Ovary (tissue), 9 donors: ENCODE results near the gene CENPX. TPM values are rescaled to one million over a fixed set of nuclear protein-coding genes. Genes with fewer than 3 reads are reported as not detected.

Experiments used
- DNase-seq, 5 donors: peaks; one replicate each; pipeline ENCODE4 v3.0.0-alpha.2; 2019 to 2020
- H3K27ac ChIP-seq, 2 donors: fragments of 200-600 bp; one replicate each; pipeline versions ENCODE4 v1.5.1 to v1.8.0; 2019 to 2022
- H3K27me3 ChIP-seq: fragments of 200-600 bp; one replicate; pipeline ENCODE4 v1.8.0; 2022
- H3K36me3 ChIP-seq: fragments of 200-600 bp; sonication (generic); one replicate; pipeline ENCODE4 v1.5.1; 2019
- H3K4me1 ChIP-seq: one replicate; pipeline ENCODE4 v1.8.1; 2013; ENCODE audit warnings: mild to moderate bottlenecking, moderate library complexity; ENCODE audit not compliant: insufficient read depth
- H3K4me3 ChIP-seq: fragments of 200-600 bp; sonication (generic); one replicate; pipeline ENCODE4 v1.5.1; 2017
- H3K9me3 ChIP-seq, 2 donors: fragments of 200-600 bp in 1 of 2; sonication (generic) in 1 of 2; one replicate each; pipeline versions ENCODE4 v1.5.1 to v1.8.1; 2013 to 2019; ENCODE audit warnings: mild to moderate bottlenecking in 1 of 2, moderate library complexity in 1 of 2
- CTCF ChIP-seq, 3 donors: fragments of 450-650 bp in 2 of 3; fragments of 200-600 bp in 1 of 3; IDR thresholded peaks; one replicate each; pipeline versions ENCODE4 v1.5.1 to v1.8.0; 2016 to 2022; ENCODE audit warnings: antibody characterized with exemption in 3 of 3, mild to moderate bottlenecking in 1 of 3
- EP300 ChIP-seq: sonication (generic); formaldehyde crosslinking; IDR thresholded peaks from one replicate; pipeline ENCODE4 v1.6.1; 2017; ENCODE audit warnings: antibody characterized with exemption
- POLR2A ChIP-seq: fragments of 450-650 bp; IDR thresholded peaks from one replicate; pipeline ENCODE4 v1.6.1; 2017; ENCODE audit warnings: antibody characterized with exemption, mild to moderate bottlenecking, moderate library complexity
- WGBS, 3 donors: extraction: QIAGEN DNeasy Blood & Tissue Kit in 1 of 3; methylation state at CpG; one replicate each; pipeline versions ENCODE4 v1.1.5 to v1.1.7; 2013 to 2017; 5-methylcytosine and 5-hydroxymethylcytosine counted together
- intact Hi-C, 4 donors: fragments of 100-400 bp; cut with DNase I; formaldehyde crosslinking; loops; one replicate each; pipeline versions ENCODE4 v1.11.0 to v1.15.1; 2022 to 2023
- polyA plus RNA-seq, 2 donors: library from polyadenylated mRNA; stranded (reverse); fragments of 200-250 nt in 1 of 2; fragments of 350-450 nt in 1 of 2; fragmentation: Illumina TruSeq in 1 of 2; extraction: RNeasy Lipid Tissue Mini Kit (QIAGEN cat#74804) in 1 of 2; gene quantifications; one replicate each; pipeline ENCODE4 v1.2.3, GENCODE V29; 2013 to 2014
- total RNA-seq, 7 donors: library from RNA; depleted of rRNA in 2 of 7; stranded (reverse); fragments of >200 nt in 2 of 7; fragmentation: NEBNext Ultra II Directional in 3 of 7; extraction: Animal tissue kit (Norgen Biotek cat#: 25700) in 3 of 7; gene quantifications; one replicate each; pipeline versions ENCODE4 v1.1.0 to v1.2.4, GENCODE V29; 2016 to 2023
- donor health status: DM: no; HTN: no; CAD: no; lungs with moderate emphysema.
- donor health status: DM: no; HTN: no; CAD: no.
- donor health status: Bipolar disorder and iron deficiency.
- donor health status: DM: yes; HTN: yes; CAD: no.
- donor health status: DM: no; HTN: no; CAD: no.
- donor health status: DM: yes; HTN: yes; CAD: no.

Gene CENPX
- total and polyA plus RNA-seq, 9 donors, result 3.3 to 68.8 (median 35.3) TPM

GRCh38 chr17:81980707-81981343, 41.9 kb downstream of the CENPX start:
- Histone ChIP-seq H3K27ac (no peak overlapping the region), H3K9me3 (no peaks in the 10 kb centered on the region), H3K27me3 (no peaks in the 10 kb centered on the region), H3K4me3 (no peak overlapping the region), H3K4me1 (peaks cover 6% of the 10 kb centered on the region), H3K36me3 (no peaks in the 10 kb centered on the region)
- intact Hi-C loops, result no loop called here
- TF ChIP-seq CTCF (IDR thresholded peaks at IDR 0.05) (no peak), EP300 (no peak), POLR2A (no peak)
- 90 to 91% (median 91%) methylated on average over 9 of the region's 9 CpGs for WGBS, 3 donors
- no peak for DNase-seq

- Histone ChIP-seq H3K27ac (no peak overlapping the region), H3K27me3 (no peaks in the 10 kb centered on the region), H3K4me3 (no peak overlapping the region), H3K4me1 (peaks cover 6% of the 10 kb centered on the region), H3K36me3 (no peaks in the 10 kb centered on the region), H3K9me3 (no peaks in the 10 kb centered on the region)
- intact Hi-C loops, result no loop called here
- TF ChIP-seq POLR2A (no peak), EP300 (no peak), CTCF (IDR thresholded peaks at IDR 0.05) (no peak)
- WGBS, 3 donors, result 87 to 89% (median 88%) methylated on average over 4 of the region's 4 CpGs
- no peak for DNase-seq
These were observed 42.6 kb downstream of the CENPX start for GRCh38 chr17:81980122-81980521.

GRCh38 chr17:81978524-81979298, 44.0 kb downstream of the CENPX start:
- no peak overlapping the region for H3K27ac ChIP-seq
- WGBS, 3 donors, result 79 to 90% (median 90%) methylated on average over 27 of the region's 27 CpGs
- no peaks in the 10 kb centered on the region for H3K27me3 ChIP-seq

More at GRCh38 chr17:81978524-81979298, 44.0 kb downstream of the CENPX start:
- intact Hi-C loops, result no loop called here
- no peak for DNase-seq
- Histone ChIP-seq H3K36me3 (no peaks in the 10 kb centered on the region), H3K4me3 (peak overlapping the region; percentile 65), H3K4me1 (peaks cover 6% of the 10 kb centered on the region), H3K9me3 (no peaks in the 10 kb centered on the region)
- TF ChIP-seq CTCF (IDR thresholded peaks at IDR 0.05), result no peak
- no peak for TF ChIP-seq EP300
- no peak for TF ChIP-seq POLR2A
